ENCODE results near the gene TEDC2. TPM values are rescaled to one million over a fixed set of nuclear protein-coding genes. Genes with fewer than 3 reads are reported as not detected.

TEDC2 gene
- total RNA-seq, 1 donor from 2014 or later = 29.1 TPM

- TF ChIP-seq EZH2phosphoT487 (IDR thresholded peaks at IDR 0.05) (no peak), CTCF (IDR thresholded peaks at IDR 0.05) (no peak), EZH2 (IDR thresholded peaks at IDR 0.05) (no peak)
- peaks cover 40% of the 10 kb centered on the region for H3K4me1 ChIP-seq
- peaks cover 72% of the 10 kb centered on the region for H3F3A ChIP-seq (ENCODE audit: low read depth)
- no peaks in the 10 kb centered on the region for H3K9me3 Mint-ChIP-seq
- no peaks in the 10 kb centered on the region for H3K79me2 ChIP-seq (ENCODE audit: low read depth)
- H3K27me3 Mint-ChIP-seq (ENCODE audit: insufficient read depth, low read depth) = peaks cover 19% of the 10 kb centered on the region
- peaks cover 2% of the 10 kb centered on the region for H3K36me3 Mint-ChIP-seq
- H3K36me3 ChIP-seq = no peaks in the 10 kb centered on the region
- peak; percentile 62 for DNase-seq (ENCODE audit: low spot score)
- no peaks in the 10 kb centered on the region for H3K9me3 ChIP-seq (ENCODE audit: low read depth)
- H3K9ac ChIP-seq = no peak overlapping the region
- H3K27ac ChIP-seq = no peak overlapping the region
- H4K20me1 ChIP-seq (ENCODE audit: low read depth) = peaks cover 20% of the 10 kb centered on the region
- H3K27me3 ChIP-seq = peaks cover 27% of the 10 kb centered on the region
- H3K27ac Mint-ChIP-seq = peak overlapping the region; percentile 76
- H3K4me3 ChIP-seq = peak overlapping the region; percentile 47
- peak overlapping the region; percentile 73 for H3K4me3 Mint-ChIP-seq
- peak overlapping the region; percentile 92 for H3K4me2 ChIP-seq
- H3K4me1 Mint-ChIP-seq = peaks cover 20% of the 10 kb centered on the region
- peak overlapping the region; percentile 17 for H2AFZ ChIP-seq (replicated peaks)
These were observed 8.4 kb downstream of the TEDC2 start for GRCh38 chr16:2468233-2468724.

GRCh38 chr16:2468725-2469398 lies 9.0 kb downstream of the TEDC2 start:
- peak; percentile 47 for DNase-seq (ENCODE audit: low spot score)

GRCh38 chr16:2469399-2470233 lies 9.7 kb downstream of the TEDC2 start:
- Mint-ChIP-seq H3K27me3 (ENCODE audit: insufficient read depth, low read depth) (peaks cover 16% of the 10 kb centered on the region), H3K4me1 (peaks cover 21% of the 10 kb centered on the region), H3K4me3 (peak overlapping the region; percentile 58), H3K27ac (no peak overlapping the region), H3K36me3 (no peaks in the 10 kb centered on the region), H3K9me3 (no peaks in the 10 kb centered on the region)
- H3K4me1 ChIP-seq = peaks cover 40% of the 10 kb centered on the region
- DNase-seq (ENCODE audit: low spot score) = no peak
- H3K4me2 ChIP-seq = peak overlapping the region; percentile 92
- no peak overlapping the region for H3K4me3 ChIP-seq
- peaks cover 20% of the 10 kb centered on the region for H4K20me1 ChIP-seq (ENCODE audit: low read depth)
- H3F3A ChIP-seq (ENCODE audit: low read depth) = peaks cover 76% of the 10 kb centered on the region
- TF ChIP-seq EZH2phosphoT487 (IDR thresholded peaks at IDR 0.05) (no peak), CTCF (IDR thresholded peaks at IDR 0.05) (no peak), EZH2 (IDR thresholded peaks at IDR 0.05) (no peak)
- peaks cover 40% of the 10 kb centered on the region for H3K27me3 ChIP-seq
- H3K9ac ChIP-seq = no peak overlapping the region
- H3K27ac ChIP-seq = no peak overlapping the region
- H3K9me3 ChIP-seq (ENCODE audit: low read depth) = no peaks in the 10 kb centered on the region
- H3K36me3 ChIP-seq = no peaks in the 10 kb centered on the region
- no peaks in the 10 kb centered on the region for H3K79me2 ChIP-seq (ENCODE audit: low read depth)
- H2AFZ ChIP-seq (replicated peaks) = no peak overlapping the region

More at GRCh38 chr16:2468725-2469398, 9.0 kb downstream of the TEDC2 start:
- Histone ChIP-seq H3K4me2 (peak overlapping the region; percentile 92), H3K79me2 (ENCODE audit: low read depth) (no peaks in the 10 kb centered on the region), H3F3A (ENCODE audit: low read depth) (peaks cover 76% of the 10 kb centered on the region), H2AFZ (replicated peaks) (no peak overlapping the region), H4K20me1 (ENCODE audit: low read depth) (peaks cover 20% of the 10 kb centered on the region), H3K27me3 (peaks cover 33% of the 10 kb centered on the region), H3K36me3 (no peaks in the 10 kb centered on the region), H3K27ac (no peak overlapping the region), H3K9ac (no peak overlapping the region), H3K4me1 (peaks cover 40% of the 10 kb centered on the region), H3K9me3 (ENCODE audit: low read depth) (no peaks in the 10 kb centered on the region), H3K4me3 (peak overlapping the region; percentile 47)
- no peaks in the 10 kb centered on the region for H3K36me3 Mint-ChIP-seq
- H3K27ac Mint-ChIP-seq = no peak overlapping the region
- H3K4me3 Mint-ChIP-seq = peak overlapping the region; percentile 73
- peaks cover 21% of the 10 kb centered on the region for H3K4me1 Mint-ChIP-seq
- H3K9me3 Mint-ChIP-seq = no peaks in the 10 kb centered on the region
- H3K27me3 Mint-ChIP-seq (ENCODE audit: insufficient read depth, low read depth) = peaks cover 18% of the 10 kb centered on the region
- TF ChIP-seq EZH2 (IDR thresholded peaks at IDR 0.05) (no peak), EZH2phosphoT487 (IDR thresholded peaks at IDR 0.05) (no peak), CTCF (IDR thresholded peaks at IDR 0.05) (no peak)

Data from neural progenitor cell (in vitro differentiated cells).